ENCODE results near the gene SPARCL1.

SPARCL1 gene

DNA sequence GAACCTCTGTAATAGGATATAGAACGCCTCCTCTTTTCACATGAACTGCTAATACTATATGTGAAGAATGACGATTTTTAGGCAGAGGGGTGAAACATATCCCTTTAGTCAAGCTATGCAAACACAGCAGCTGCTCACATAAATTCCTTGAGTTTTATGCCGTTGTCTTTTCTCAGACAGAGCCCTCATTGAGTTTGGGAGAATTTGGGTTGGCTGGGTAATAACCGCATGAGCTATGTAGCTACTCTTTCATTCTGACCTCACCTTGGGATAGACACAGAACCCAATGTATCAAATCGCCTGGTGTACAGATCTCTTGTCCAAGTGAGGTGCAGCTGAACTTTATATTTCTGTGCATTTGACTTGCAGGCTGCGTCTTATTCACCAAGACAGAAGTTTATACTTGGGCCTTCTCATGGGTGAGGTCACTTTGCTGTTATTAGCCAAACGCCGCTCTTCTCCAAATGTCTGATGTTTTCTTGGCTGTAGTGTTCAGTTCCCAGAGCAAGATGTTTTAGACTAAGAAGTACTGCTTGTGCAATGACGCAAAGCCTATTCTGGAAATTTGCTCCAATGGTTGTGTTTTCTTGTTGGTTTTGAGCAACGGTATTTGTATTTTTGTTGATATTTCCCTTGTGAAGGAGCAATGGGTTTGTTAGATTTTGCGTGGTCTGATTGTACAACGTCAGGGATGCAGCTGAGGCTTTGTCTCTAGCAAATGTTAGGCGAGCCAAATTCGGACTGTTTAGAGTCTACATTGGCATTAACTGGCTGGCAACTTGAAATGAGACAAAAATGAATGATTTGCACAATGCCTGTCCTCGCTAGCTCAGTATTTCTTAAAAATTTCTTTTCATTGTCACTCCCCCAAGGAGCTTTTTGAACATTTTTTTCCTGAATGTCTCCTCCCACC lies 11.2 kb upstream of the SPARCL1 start:
- TF ChIP-seq, protein P1, sequence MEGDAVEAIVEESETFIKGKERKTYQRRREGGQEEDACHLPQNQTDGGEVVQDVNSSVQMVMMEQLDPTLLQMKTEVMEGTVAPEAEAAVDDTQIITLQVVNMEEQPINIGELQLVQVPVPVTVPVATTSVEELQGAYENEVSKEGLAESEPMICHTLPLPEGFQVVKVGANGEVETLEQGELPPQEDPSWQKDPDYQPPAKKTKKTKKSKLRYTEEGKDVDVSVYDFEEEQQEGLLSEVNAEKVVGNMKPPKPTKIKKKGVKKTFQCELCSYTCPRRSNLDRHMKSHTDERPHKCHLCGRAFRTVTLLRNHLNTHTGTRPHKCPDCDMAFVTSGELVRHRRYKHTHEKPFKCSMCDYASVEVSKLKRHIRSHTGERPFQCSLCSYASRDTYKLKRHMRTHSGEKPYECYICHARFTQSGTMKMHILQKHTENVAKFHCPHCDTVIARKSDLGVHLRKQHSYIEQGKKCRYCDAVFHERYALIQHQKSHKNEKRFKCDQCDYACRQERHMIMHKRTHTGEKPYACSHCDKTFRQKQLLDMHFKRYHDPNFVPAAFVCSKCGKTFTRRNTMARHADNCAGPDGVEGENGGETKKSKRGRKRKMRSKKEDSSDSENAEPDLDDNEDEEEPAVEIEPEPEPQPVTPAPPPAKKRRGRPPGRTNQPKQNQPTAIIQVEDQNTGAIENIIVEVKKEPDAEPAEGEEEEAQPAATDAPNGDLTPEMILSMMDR (conservative IDR thresholded peaks at IDR 0.05) = no peak
- no peak overlapping the region for H3K27ac ChIP-seq

DNA sequence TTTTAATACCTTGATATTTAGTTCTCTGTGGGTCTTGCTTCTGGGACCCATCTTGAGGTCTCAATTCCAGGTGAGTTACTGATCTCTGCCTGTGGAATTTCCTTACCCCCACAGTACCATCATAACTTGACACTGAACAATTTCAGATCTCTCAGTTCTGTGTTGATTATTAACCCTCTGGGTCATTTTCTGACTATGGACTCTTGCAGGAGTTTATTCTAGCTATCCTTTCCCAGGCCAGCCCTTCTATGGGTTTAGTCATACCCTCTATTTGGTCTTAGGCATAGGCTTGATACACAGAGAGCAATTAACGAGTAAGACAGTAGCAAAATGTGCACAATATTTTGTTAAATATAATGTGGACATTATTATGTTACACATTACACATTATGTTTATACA lies 3.7 kb upstream of the SPARCL1 start:
- H3K27ac ChIP-seq = no peak overlapping the region
- TF ChIP-seq, protein P1 (conservative IDR thresholded peaks at IDR 0.05) = no peak

DNA sequence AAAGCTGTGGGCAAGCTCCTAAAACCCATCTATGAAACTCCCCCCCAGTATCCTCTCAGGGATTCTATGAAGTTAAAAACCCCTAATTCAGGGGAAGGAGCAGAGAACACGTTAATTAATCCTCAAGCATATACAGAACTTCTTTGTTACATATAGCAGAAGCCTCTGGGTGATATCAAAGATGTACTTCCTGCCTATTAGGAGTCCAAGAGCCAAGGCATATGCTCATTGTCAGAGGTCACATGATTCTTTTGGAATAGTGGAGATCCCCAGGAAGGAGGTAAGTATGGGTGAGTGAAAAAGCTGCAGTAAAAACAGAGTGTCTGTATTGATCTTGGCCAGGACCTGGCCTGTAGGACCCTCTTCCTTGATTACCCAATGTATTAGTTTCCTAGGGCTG lies 2.9 kb upstream of the SPARCL1 start:
- TF ChIP-seq, protein P1 (conservative IDR thresholded peaks at IDR 0.05) = no peak
- no peak overlapping the region for H3K27ac ChIP-seq

DNA sequence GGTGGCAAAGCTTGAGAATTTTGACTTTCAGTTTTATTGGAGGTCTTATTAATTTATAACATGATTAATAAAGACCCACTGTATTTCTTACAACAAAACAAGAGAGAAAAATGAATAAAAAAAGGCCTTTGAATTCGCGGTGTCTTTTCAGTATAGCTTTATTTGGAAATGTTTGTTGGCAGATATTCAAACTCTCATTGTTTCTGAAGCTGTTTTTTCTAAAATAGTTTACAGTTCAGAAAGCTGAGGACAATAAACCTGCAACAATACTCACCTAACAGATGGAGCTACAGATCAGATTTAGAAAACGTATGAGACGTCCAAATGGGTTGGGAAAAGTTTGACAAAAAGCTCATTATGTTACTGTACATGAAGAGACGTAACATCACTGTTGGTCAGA lies 2.4 kb upstream of the SPARCL1 start:
- TF ChIP-seq, protein P1 (conservative IDR thresholded peaks at IDR 0.05) = no peak

DNA sequence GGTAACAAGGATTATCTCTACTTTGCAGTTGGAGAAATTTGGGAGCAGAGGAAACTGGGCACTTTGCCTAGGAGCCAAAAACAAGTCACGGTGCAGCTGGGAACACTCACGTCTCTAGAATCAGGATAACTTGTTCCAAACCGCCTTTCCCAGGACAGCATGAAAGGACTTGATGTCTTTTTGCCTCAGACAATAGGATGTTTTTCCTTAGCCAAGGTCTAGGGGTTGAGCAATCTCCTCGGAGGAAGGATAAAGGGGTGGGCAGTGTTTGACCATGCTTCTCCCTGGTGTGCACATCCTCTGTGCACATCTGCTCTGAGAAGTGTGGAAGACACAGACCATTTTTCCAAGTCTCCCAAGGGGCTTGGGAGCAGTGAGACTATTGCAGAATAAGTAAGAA lies 1.7 kb upstream of the SPARCL1 start:
- TF ChIP-seq, protein P1 (conservative IDR thresholded peaks at IDR 0.05) = no peak
- no peak overlapping the region for H3K27ac ChIP-seq

More for the DNA sequence above, 2.4 kb upstream of the SPARCL1 start:
- no peak overlapping the region for H3K27ac ChIP-seq

DNA sequence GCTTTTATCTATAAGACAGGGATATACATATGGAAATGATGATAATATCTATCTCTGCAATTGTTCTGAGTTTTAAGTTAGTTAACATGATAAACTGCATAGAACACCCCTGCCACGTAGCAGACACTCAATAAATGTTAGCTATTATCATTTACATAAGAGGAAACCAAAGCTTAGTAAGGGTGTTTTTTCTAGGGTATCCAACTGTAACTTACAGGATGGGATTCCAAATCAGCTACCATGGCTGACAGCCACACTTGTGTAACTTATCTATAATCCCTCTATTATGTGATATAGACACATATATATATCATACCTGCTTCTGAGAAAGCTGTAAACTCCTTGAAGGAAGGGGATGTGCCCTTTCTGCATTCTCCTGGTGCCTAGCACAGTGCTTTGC lies 1.1 kb upstream of the SPARCL1 start:
- no peak overlapping the region for H3K27ac ChIP-seq
- TF ChIP-seq, protein P1 (conservative IDR thresholded peaks at IDR 0.05) = no peak

DNA sequence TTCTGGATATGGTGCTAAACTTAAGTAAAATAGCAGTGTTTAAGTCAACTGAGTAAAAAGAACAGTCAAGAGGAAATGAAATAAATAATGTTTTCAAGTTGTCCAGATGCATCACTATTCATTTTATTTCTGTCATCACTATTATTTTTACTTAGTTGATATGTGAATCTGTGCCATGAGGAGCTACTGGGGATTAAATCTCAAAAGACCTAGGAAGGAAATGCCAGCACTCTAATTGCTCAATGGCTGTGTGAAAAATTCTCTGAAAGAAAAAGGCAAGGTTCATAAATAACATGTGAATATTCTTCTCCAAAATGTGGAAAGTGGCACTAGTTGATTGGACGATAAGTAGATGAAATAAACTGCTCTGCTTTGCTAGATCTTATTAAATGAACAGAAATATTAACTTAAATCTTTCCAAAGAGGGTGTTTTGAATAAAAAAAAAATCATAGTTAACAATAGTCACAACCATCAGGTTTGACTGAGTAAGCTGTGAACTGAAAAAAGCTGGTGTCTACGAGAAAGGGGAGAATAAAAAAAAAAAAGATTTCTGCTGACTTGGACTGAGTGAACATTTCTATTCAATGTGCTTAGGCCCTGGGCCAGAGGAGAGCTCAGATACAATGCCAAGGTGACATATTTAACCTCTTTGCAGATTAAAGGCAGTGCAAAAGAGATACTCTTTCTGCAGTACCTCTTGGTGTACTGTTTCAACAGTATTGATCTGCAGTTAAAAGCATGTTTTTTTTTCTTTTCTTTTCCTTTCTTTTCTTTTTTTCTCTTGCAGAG lies 1.6 kb downstream of the SPARCL1 start:
- H3K27ac ChIP-seq = no peak overlapping the region
- TF ChIP-seq, protein P1 (conservative IDR thresholded peaks at IDR 0.05) = no peak

Measured in VCaP (cell line).